ENCODE measurements around the gene ATP5IF1.

Gene ATP5IF1

DNA sequence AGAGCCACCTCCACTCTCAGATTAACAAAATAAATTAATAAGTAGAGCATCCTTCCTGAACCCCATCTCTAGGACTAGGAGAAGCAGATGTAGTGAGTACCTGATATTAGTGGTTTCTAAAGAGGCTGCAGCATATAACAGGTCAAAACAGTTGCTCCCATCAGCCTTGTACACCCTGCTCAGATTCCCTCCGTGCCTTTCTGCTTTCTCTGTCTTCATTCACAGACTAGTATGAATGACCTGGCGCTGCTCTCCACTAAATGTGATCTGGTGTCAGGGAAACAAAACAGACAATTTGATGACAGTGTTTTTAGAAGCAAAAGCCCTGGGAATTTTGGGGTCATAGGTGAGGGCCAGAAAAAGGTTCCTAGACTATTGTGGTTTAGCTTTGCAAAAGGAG lies 31.7 kb downstream of the ATP5IF1 start:
- DNase-seq = no peak

DNA sequence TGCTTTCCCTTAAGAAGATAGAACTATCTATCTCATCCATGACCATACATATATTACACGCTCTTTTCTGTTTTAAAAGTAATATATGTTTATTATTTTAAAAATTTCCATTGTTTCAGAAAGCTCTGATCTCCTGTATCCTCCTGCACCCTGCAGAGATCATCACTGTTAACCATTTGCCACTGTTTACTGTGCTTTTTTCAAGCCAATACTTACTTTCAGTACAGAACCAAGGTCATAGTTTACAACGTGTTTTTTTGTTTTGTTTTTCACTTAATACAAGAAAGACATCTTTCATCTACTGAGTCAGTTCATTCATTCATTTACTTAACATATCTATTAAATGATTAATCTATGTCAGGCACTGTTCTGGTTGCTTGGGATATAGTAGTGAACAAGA lies 33.6 kb downstream of the ATP5IF1 start:
- DNase-seq = no peak

DNA sequence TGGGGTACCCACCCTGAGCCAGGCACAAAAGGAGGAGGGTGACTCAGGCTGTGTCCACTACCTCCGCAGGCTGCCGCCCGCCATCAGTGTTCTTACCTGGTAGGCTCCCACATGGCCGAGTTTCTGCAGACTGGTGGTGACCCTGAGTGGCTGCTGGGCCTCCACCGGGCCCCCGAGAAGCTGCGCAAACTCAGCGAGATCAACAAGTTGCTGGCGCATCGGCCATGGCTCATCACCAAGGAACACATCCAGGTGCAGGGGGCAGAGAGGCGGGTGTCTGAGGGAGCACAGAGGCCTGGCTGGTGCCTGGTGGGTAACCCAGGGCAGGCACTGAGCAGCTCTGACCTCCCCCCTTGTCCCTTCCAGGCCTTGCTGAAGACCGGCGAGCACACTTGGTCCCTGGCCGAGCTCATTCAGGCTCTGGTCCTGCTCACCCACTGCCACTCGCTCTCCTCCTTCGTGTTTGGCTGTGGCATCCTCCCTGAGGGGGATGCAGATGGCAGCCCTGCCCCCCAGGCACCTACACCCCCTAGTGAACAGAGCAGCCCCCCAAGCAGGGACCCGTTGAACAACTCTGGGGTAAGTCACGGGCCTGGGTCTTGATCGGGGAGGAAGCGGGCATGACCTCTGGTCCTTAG lies 36.4 kb downstream of the ATP5IF1 start:
- DNase-seq = no peak

DNA sequence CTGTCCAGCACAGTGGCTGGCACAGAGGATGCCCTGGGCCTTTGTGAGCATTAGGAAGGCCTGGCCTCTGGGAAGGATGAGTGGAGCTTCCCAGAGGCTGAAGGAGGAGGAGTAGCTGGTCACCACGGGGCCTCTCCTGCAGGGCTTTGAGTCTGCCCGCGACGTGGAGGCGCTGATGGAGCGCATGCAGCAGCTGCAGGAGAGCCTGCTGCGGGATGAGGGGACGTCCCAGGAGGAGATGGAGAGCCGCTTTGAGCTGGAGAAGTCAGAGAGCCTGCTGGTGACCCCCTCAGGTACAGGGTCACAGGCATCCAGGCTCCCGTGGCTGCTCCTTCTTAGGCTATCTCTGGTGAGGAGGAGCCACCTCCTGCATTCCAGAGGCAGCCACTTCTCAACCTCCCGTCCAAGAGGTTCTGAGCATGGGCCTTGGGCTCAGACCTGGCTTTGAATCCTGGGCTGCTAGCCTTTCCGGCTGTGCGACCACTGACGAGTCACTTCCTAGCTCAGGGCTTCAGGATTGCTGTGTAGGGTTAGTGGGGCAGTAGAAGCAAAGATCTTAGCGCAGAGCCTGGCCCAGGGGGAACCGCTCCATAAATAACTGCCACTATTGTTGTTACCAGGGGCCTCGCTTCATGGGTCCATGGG lies 37.4 kb downstream of the ATP5IF1 start:
- no peak for DNase-seq

GRCh38 chr1:28278763-28279162 lies 42.8 kb downstream of the ATP5IF1 start:
- DNase-seq = no peak

- no peak for DNase-seq
These were observed 43.8 kb downstream of the ATP5IF1 start for GRCh38 chr1:28279721-28280120.

DNA sequence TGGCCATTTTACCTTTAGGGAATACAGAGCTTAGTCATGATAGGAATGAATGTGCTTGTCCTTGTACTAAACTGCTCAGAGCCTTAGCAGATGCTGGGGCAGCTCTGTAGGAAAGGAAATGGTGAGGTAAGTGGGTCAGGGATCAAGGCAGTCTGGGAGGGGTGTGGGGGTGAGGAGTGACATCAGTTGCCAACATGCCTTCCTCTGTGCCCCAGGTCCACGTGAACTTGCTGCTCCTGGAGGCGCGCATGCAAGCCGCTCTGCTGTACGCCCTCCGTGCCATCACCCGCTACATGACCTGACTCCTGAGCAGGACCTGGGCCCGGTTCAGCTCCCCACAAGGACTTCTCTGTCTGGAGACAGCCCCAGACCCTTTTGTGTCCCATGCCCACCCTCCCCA lies 44.6 kb downstream of the ATP5IF1 start:
- no peak for DNase-seq

- DNase-seq = no peak
These were observed 45.1 kb downstream of the ATP5IF1 start for GRCh38 chr1:28280977-28281381.

DNA sequence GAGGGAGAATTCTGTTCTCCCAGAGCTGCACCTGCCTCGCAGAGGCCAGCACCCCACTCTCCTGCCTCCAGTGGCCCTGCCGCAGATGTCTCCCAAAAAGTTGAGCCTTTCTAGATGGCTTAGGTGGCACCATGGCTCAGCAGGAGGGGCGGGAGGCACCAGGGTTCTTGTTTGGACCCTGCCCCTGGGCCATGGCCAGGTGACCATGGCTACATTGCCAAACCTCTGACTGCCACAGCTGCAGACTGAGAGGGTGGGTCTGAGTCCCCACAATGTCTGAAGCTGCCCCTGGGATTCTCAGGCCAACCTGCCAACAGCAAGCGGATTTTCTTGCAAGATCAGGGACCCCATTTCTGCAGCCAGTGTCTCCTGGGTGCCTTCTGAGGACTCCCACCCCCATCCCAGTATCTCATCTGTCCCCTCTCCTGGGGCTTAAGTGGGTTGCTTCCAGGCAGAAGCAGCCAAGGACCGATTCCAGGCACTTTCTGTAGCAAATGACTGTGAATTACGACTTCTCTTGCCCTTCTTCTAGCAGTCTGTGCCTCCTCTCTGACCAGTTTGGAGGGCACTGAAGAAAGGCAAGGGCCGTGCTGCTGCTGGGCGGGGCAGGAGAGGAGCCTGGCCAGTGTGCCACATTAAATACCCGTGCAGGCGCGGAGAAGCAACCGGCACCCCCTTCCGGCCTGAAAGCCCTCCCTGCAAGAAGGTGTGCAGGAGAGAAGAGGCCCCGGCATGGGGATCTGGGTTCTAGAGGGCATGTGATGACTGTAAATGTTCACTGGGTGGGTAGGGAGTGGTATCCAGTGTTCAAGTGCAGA lies 45.9 kb downstream of the ATP5IF1 start:
- DNase-seq = no peak

DNA sequence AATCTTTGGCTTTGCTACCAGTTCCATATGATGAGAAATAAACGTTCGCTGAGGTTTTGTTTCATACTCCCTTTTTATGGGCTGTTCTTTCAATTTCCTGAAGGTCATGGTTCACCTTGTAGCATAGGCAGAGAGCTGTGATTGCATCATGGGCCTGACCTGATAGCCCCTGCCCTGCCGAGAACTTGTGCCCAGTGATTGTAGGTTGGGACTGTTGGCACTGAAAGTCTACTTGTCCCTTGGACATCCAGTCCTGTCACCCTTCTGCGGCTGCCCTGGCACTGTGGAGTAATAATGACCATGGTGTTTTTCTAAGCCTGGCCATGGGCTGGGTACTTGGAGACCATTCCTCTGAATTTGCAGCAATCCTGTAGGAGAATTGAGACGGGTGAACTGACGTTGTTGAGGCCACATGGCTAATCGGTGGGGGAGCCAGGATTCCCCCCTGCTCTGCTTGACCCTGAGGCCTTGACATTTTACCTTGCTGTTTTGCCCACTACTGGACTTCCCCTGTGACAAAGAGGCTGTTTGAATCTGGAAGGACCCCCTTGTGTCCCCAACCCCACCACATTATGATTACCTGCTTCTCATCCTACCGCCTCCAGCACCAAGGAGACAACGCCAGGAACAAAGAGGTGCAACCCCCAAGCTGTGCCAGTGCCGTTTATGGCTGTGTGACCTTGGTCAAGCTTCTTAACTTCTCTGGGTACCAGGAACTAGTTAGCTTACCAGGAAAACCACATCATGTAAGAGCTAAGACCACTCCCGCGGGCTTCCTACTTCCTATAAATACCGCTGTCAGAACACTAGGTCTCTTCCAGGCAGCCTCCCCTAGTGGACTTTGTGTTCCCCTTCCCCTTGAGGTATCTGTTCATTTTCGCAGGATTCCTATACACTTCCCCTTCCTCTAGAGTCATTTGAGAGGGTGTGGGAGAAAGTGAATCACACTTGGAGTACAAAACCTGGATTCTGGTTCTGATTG lies 46.8 kb downstream of the ATP5IF1 start:
- DNase-seq = no peak

DNA sequence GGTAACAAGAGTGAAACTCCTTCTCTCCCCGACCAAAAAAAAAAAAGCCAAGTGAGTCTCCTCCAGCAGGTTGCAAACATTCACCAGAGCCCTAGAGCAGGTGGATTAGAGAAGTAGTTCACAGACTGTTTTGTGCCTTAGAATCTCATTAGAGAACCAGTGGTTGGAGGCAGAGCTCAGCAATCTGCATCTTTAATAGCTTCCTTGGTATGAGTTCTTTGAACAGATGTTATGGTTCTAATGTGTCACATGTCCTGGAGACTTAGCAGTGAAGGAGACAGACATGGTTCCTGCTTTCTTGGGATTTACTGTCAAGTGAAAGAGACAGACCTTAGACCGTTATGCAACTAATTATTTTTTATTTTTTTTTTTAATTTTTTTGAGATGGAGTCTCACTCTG lies 50.2 kb downstream of the ATP5IF1 start:
- DNase-seq = no peak
